C1 segment of cervical spinal cord (tissue), 14 donors: ENCODE measurements around the gene COX6B1.
"Not testable (repeated sequence)": the region's sequence is repeated elsewhere in the genome, so short reads cannot be mapped to it uniquely, and the experiment has no call there.

Source experiments
- DNase-seq, 14 donors: peaks; one replicate each; lab custom pipeline; 2025; lab: John Stamatoyannopoulos, UW

COX6B1 gene

GRCh38 chr19:35633727-35634440 is 14.2 kb upstream of the COX6B1 start:
- DNase-seq: no peak

- DNase-seq: no peak
Measured at GRCh38 chr19:35636651-35637050, 11.5 kb upstream of the COX6B1 start.

GRCh38 chr19:35637165-35637564 is 11.0 kb upstream of the COX6B1 start:
- no peak for DNase-seq

DNA sequence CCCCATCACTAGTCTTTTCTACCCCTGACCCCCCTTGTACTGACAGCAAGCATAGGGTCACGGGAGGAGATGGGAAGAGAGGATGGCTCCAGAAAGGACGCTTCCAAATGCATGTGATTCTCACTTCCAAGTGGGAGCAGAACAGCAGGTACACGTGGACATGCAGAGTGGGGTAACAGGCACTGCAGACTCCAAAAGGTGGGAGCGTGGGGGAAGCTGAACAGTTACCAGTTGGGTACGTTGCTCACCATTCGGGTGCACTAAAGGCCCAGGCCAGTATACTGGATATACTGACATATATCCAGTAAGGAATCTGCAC is 8.8 kb upstream of the COX6B1 start:
- DNase-seq: no peak

DNA sequence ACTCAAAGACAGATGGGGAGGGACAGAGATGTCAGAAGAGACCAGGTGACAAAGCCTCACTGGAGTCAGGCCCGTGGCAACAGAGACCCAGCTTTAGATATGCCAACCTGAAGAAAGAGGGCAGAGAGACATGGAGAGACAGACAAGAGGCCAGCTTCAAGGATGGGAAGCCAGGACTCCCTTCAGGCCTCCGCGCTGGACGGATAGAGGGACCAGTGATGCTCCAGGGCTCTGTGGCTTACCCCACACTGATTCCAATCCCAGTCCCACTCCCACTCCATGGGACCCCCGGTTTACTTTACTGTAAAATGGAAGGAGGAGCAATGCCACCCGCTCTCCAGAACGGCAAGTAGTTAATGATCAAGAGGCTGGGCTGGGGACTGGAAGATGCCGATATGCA is 8.3 kb upstream of the COX6B1 start:
- no peak for DNase-seq

GRCh38 chr19:35641515-35642151 is 6.5 kb upstream of the COX6B1 start, which contains the start of gene ETV2:
TSS of gene ETV2 (plus strand) at chr19:35641745. CDS start at chr19:35642461, 716 bp downstream.
- DNase-seq: no peak

GRCh38 chr19:35642312-35642711 is 5.8 kb upstream of the COX6B1 start:
- no peak for DNase-seq

DNA sequence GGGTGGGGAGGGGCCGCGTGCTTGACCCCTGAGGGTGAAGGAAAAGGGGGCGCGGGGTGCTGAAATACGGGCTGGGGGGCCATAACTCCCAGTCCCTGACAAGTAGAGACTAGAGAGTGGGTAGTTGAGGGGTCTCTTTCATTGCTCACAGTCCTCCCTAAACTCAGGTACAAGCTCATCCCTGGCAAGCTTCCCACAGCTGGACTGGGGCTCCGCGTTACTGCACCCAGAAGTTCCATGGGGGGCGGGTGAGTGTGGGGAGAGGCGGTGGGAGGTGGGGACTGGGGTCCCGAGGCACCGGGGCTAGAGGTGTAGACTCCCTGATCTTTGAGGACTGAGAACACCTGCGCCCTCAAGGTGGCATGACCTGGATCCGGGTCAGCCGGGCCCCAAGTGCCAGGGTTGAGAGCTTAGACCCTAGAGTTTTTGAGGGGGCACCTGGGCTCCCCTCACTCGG is 5.3 kb upstream of the COX6B1 start:
- DNase-seq: no peak

GRCh38 chr19:35643255-35644205 is 4.6 kb upstream of the COX6B1 start:
- peak in 13 of 14 donors; percentile 7 to 72 (median 49) for DNase-seq

- peak in 13 of 14 donors; percentile 9 to 90 (median 52) for DNase-seq
Measured at GRCh38 chr19:35644206-35644986, 3.7 kb upstream of the COX6B1 start.

- peak in 11 of 14 donors; percentile 3 to 60 (median 23) for DNase-seq
Measured at GRCh38 chr19:35644987-35645679, 3.0 kb upstream of the COX6B1 start.

DNA sequence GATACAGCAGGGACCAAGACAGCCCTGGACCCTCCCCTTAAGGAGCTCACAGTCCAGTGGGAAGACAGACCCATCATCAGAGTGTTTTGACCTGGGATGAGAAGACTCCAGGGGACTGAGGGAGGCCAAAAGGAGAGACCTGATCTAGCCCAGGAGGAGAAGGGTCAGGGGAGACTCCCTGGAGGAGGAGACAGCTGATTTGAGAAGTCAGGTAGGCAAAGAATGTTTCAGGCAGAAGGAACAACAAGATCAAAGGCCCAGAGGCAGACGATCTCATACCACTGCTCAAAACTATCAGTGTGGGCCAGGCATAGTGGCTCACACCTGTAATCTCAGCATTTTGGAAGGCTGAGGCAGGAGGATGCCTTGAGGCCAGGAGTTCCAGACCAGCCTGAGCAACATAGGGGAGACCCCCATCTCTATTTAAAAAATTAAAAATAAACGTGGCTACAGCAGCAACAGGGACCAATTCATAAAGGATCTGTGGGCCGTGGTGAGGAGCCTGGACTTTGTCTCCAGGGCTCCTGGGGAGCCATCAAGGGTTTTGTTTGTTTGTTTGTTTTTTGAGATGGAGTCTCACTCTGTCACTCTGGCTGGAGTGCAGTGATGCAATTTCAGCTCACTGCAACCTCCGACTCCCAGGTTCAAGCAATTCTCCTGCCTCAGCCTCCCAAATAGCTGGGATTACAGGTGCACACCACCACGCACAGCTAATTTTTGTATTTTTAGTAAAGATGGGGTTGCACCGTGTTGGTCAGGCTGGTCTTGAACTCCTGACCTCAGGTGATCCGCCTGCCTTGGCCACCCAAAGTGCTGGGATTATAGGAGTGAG is 2.2 kb upstream of the COX6B1 start:
- no peak for DNase-seq

DNA sequence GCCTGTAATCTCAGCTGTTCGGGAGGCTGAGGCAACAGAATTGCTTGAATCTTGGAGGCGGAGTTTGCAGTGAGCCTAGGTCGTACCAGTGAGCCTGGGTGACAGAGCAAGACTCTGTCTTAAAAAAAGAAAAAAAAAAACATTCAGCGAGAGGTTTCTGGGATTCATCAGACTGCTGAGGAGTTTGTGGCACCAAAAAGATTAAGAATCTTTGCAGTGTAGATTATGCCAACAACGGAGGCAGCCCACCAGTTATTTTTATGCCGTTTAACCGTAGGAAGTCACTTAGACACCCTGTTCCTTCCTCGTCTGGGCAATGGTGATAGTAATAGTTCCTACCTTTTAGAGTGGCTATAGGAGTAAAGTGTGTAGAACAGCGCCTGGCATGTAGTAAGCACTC is 2.5 kb downstream of the COX6B1 start:
- no peak for DNase-seq

- DNase-seq: not testable (repeated sequence)
Measured at GRCh38 chr19:35654828-35655227, 6.7 kb downstream of the COX6B1 start.

- DNase-seq: no peak
Measured at GRCh38 chr19:35655600-35655999, 7.5 kb downstream of the COX6B1 start.

- DNase-seq: no peak
Measured at GRCh38 chr19:35656700-35657099, 8.6 kb downstream of the COX6B1 start.

DNA sequence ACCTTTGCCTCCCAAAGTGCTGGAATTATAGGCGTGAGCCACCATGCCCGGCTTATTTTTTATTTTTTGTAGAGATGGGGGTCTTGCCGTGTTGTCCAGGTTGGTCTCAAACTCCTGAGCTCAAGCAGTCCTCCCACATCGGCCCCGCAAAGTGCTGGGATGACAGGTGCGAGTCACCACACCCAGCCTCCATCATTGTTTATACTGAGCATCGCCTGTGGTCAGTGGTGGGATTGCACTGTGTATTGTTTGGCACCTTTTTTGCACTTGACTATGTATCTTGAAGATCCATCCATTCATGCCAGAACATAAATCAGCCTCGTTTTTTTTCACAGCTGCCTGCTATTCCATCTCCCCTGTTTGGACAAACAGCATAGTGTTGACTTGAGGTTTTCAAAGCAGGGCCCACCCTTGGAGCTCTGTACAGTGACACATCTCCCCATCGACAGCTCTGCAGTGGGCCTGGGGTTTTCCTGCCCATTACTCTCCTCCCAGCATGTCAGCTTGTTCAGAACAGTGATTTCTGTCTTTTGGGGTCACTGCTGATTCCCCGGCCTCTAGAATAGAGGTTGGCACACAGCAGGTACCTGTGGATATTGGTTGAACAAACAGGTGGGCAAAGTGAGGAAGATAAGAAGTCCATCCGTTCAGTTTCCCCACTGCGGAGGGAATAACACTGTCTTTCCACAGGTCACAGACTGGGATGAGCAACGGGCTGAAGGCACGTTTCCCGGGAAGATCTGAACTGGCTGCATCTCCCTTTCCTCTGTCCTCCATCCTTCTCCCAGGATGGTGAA is 10.0 kb downstream of the COX6B1 start:
- no peak for DNase-seq

DNA sequence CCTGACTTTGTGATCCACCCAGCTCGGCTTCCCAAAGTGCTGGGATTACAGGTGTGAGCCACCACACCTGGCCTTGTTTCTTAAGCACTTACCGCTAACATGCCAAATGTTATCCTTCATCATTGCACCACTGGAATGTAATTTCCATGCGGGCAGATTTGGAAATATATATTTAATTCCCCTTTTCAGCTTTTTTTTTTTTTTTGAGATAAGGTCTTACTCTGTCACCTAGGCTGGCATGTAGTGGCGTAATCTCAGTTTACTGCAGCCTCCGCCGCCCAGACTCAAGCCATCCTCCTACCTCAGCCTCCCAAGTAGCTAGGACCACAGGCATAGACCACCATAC is 13.8 kb downstream of the COX6B1 start:
- DNase-seq: no peak

DNA sequence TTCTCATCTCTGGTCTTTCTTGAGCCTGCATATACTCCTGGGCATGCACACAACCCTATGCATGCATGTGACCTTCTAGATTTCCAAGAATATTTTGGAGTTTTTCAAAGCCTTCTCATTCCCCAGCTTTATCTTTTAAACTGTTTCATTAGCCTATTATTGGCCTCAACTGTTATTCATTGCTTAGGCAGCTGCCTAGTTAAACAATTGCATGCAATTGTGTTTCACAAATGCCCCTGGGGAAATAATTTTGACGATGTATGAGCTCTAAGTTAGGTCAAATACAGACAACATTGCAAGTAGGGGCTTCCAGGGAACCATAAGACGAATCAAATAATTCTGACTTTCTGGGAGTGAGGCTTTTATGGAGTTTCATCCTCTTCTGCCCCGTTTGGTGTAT is 15.9 kb downstream of the COX6B1 start:
- no peak for DNase-seq
